GM18870 (cell line): ENCODE results near the gene SLC7A10.
"Not testable (repeated sequence)": the region's sequence is repeated elsewhere in the genome, so short reads cannot be mapped to it uniquely, and the experiment has no call there.

Experiments
- ATAC-seq: cut with Tn5 transposase; IDR thresholded peaks from one replicate; pipeline ENCODE4 v1.9.1; 2021; ENCODE audit warnings: moderate library complexity; ENCODE audit not compliant: unreplicated experiment

The SLC7A10 gene

DNA sequence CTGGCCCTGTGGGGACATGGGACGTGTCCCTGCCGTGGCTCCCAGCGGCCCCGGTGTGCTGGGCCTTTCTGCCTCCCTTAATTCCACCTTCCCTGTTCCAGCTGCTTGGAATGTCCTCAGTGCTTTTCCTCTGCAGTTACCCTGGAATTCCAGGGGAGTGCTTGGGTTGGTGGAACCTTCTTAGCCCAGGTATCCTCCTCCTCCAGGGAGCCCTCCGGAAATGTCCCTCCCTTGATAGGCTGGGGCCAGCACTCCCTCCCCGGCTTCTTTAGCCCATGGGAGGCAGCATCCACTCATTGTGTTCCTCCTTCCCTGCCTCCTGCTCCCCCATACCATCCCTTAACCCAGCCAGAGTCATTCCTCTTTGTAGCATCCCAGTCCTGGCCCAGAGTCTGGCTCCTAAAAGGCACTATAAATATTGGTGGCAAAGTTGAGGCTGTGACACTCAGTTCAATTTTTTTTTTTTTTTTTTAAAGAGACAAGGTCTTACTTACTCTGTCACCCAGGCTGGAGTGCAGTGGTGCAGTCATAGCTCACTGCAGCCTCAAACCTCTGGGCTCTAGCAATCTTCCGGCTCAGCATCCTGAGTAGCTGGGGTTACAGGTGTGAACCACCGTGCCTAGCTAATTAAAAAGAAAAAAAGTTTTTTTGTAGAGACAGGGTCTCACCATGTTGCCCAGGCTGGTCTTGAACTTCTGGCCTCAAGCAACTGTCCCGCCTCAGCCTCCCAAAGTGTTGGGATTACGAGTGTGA lies 13.7 kb upstream of the SLC7A10 start:
- ATAC-seq, result no peak

DNA sequence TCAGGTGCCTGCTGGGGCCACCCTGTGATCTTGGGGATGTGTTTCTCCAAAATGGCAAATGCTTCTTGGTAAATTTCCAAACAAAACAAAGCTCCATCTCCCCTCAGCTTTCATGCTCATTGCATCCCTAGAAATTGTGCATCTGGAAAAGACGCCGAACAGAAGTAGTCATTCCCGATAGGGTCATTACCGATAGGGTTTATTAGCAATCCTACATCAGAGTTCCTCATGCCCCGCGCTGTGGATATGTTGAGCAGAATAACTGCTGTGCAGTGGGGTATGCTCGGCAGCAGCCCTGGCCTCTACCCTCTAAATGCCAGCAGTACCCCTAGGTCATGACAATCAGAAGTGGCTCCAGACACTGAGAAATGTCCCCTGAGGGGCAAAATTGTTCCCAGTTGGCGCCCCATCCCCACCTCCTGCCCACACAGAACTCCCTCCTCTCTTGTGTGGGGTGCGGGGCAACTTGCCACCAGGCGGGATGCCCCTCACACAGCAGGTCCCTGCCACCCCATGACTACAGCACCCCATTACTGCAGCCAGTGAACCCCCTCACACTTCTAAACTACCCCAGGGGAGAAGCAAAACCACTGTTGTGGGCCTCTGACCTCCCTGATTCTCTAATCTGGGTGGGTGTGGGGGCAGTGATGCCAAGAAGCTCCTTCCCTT lies 13.0 kb upstream of the SLC7A10 start:
- ATAC-seq, result no peak

- ATAC-seq, result no peak
These were observed 11.2 kb upstream of the SLC7A10 start for GRCh38 chr19:33236696-33237390.

DNA sequence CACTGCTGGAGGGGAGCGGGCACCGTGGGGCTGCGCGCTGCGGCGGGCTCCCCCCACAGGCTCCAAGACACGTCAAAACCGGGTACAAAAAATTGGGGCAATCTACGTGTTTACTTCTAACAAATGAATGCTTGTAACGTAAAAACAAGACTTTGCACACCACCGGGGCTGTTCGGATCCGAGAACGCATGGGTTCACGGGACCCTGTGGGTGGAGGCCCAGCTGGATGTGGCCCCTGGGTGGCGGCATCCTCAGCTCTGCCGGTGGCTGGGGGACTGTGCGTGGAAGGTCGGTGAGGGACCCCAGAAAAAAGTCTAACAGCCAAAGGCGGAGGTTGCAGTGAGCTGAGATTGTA lies 10.3 kb upstream of the SLC7A10 start:
- ATAC-seq, result no peak

GRCh38 chr19:33235269-33235995 lies 9.8 kb upstream of the SLC7A10 start:
- peak; percentile 95 for ATAC-seq

DNA sequence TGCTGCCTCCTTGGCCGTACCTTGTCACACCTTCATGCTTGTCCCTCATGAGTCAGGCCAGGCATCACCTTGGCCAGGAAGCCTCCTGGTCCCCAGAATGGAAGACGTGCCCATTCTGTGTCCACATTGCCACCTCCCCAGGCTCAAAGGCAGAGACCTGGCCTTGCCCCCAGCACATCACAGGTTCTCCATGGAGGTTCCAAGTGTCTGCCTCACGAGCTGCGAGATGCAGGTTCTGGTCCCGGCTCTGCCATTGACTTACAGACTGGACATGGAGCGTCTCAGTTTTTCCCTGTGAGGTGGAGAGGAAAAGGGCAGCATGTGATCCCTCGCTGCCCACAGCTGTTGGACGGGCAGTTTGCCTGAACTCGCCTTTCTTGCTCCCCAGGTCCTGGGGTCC lies 9.1 kb upstream of the SLC7A10 start:
- ATAC-seq, result no peak

DNA sequence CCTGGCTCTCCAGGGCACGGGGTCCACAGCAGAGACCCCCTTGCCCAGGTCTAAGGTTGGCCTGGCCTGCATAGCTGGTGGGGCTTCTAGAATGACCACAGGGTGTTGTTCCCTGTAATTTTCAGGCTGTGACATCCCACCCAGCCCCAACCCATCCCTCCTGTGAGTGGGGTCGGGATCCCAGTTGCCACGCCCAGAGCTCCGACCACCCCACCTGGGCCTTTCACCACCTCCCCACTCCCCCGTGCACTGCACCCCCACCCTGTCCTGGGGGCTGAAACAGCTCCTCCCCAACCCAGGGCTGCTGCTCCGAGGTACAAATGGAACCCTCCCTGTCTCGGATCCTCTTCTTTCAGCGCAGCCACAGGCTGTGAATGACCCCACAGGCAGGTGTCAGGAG lies 8.4 kb upstream of the SLC7A10 start:
- no peak for ATAC-seq

DNA sequence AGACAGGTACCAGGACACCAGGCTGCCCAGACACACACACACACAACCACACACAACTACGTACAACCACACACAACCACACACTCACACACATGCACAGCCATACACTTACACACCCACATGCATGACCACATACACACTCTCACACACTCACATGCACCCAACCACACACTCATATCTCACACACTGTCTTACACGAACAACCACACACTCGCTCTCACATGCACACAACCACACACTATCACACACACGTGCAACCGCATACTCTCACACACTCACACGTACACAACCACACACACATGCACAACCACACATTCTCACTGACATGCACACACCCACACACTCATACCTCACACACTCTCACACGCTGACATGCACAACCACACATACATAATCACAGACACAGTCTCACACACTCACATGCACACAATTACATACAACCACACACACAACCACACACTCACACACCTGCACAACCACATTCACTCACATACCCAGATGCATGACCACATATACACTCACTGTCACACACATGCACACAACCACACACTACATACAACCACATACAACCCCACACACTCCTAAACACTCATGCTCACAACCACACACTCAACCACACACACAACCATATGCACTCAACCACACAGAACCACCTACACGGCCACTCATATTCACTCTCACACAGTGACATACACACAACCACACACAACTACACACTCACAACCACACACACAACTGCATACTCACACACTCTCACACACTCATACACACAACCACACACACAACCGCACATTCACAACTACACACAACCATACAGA lies 7.6 kb upstream of the SLC7A10 start:
- no peak for ATAC-seq

DNA sequence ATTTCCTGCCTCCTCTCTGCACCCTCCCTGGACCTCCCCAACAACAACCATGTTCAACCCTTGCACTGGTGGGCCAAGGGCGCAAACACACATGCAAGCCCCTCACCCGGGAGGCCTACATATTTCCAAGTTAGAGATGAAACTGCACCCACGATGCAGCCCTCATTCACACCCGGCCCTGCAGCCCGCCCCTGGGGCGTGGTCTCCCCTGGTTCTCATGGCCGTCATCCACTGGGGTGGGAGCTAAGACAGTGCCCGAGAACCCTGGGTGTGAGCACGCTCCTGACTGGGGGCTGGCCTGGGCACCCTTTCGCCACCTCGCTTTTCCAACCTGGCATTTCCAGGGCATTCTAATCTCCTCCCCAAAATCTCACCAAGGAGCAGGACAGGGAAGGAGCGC lies 7.0 kb upstream of the SLC7A10 start:
- no peak for ATAC-seq

DNA sequence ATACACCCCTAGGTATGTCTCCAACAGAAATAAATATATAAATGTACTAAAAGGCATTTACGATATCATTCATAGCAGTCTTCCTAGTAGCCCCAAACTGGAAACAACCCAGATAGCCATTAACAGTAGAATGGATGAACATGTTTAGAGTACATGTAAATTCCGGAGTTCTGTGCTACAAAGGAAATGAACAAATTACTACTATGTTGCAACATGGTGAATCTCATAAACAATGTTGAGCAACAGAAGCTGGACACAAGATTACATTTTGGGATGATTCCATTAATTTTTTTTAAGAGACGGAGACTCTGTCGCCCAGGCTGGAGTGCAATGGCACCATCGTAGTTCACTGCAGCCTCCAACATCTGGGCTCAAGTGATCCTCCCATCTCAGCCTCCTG lies 5.9 kb upstream of the SLC7A10 start:
- no peak for ATAC-seq

DNA sequence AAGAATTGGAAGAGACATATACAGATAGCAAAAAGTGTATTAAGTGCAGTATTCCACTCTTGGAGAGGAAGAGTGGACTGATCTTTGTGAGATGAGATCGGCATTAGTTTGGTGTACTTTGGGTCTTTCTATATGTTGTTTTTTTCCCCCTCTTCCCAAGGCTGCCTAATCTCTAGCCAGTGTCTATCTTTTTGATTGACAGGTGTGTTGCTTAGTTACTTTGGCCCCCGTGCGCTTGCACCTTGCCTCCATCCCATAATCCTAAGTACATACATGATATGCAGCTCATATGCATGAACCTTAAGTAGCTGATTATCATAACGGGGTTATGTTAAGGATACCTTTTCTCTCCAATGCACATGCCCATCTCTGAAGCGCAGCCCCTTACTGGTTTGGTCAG lies 4.3 kb upstream of the SLC7A10 start:
- no peak for ATAC-seq

GRCh38 chr19:33227870-33228599 lies 2.4 kb upstream of the SLC7A10 start:
- no peak for ATAC-seq

DNA sequence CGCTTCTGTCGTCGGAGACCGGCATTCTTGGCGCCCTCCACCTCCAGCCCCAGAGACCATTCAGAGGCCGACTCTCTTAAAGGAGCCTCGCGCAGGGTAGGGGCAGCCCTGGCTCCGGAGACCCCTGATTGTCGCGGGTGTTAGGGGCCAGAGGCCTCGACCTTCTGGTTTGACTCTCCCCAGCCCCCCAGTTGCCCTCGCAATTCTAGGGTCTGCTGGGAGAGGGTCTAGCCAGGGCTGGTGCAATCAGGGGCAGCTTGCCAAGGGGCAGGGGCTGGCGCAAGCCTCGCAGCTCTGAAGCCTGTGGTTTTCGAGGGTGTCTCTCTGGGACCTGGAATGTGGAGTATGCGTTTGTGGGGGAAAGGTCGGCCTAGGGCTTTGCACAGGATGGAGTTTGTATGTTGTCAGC lies 1.6 kb upstream of the SLC7A10 start:
- ATAC-seq, result no peak

DNA sequence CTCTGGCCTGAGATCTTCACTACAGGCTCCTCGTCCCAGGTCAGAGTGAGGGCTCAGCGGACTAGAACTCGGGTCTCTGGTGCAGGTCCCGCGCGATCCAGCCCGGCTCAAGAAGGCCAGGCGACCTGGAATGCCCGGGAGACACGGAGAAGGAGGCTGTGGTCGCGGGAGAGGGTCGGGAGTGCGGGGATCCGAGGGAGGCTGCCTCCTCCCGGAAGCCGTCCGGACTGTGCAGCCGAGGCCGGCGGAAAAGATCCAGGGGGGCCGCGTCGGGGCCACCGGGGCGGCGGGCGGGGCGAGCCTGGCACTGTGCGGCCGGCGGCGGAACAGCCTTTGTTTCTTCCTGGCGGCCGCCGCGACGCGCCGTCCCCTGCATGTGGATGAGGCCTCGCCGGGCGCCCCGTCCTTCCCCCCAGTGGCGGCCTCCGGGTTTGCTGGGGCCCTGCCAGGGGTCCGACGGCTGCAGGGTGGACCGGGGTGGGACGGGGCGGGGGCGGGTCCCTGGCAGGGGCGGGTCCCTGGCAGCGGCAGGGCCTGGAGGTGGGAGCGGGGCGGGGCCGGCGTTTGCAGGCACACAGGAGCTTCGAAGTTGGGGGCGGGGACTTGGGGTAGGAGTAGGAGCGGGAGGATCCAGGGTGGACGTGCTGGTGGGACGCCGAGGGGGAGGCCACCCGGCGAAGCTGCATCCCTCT lies 1.0 kb upstream of the SLC7A10 start:
- no peak for ATAC-seq

DNA sequence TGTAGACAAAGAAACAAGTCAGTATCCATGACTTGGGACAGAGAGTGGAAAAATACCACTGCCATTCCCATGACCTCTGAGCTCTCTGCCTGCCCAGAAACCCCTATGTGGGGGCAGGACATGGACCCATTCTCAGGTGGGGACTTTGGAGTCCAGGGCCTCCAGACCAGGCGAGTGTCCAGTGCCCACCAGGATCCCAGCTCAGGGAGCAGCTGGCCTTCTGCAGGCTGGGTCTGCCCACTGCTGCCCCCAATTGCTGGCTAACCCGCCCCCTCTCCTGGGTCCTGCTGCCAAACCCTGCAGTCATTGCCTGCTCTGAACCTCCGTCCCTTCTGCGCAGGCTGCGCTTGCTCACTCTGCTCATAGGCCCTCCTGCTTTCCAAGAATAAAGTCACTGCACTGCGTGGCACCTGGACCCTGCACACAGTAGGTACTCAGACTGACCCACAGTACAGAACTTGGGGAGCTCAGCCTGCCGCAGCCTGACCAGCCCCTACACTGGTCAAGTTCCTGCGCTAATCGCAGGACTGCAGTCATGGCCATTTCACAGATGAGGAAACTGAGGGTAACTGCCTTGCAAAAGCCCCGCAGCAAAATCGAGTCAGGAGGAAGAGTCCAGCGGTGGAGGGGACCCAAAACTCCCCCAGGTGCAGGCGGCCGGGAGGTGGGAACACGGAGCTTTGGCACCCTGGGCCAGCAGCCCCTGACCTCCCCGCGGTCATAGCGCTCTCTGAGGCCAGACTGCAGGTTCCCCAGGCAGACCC lies 774 bp downstream of the SLC7A10 start:
- ATAC-seq, result no peak

- ATAC-seq, result not testable (repeated sequence)
These were observed 3.4 kb downstream of the SLC7A10 start for GRCh38 chr19:33222255-33222654.

GRCh38 chr19:33221638-33222037 lies 4.0 kb downstream of the SLC7A10 start:
- ATAC-seq, result no peak

- no peak for ATAC-seq
These were observed 4.9 kb downstream of the SLC7A10 start for GRCh38 chr19:33220735-33221134.

- no peak for ATAC-seq
These were observed 5.5 kb downstream of the SLC7A10 start for GRCh38 chr19:33220115-33220514.
